ENCODE results near the gene TBRG4.

DNA sequence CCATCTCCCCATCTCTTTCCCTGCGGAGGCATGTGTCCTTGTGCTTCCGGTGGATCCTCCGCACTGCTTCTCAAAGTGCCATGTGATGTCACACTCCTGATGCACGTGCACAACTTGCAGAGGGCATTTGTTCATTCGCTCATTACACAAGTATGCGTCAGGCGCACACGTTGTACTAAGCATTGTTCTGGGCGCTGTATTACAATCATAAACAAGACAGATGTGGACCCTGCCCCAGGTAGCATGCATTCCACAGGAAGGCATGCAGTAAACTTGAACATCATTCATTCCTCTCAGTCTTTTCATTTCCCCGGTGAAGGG lies 37.1 kb upstream of the TBRG4 start:
- TF ChIP-seq, protein P1, sequence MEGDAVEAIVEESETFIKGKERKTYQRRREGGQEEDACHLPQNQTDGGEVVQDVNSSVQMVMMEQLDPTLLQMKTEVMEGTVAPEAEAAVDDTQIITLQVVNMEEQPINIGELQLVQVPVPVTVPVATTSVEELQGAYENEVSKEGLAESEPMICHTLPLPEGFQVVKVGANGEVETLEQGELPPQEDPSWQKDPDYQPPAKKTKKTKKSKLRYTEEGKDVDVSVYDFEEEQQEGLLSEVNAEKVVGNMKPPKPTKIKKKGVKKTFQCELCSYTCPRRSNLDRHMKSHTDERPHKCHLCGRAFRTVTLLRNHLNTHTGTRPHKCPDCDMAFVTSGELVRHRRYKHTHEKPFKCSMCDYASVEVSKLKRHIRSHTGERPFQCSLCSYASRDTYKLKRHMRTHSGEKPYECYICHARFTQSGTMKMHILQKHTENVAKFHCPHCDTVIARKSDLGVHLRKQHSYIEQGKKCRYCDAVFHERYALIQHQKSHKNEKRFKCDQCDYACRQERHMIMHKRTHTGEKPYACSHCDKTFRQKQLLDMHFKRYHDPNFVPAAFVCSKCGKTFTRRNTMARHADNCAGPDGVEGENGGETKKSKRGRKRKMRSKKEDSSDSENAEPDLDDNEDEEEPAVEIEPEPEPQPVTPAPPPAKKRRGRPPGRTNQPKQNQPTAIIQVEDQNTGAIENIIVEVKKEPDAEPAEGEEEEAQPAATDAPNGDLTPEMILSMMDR (IDR thresholded peaks at IDR 0.05): no peak
- TF ChIP-seq POLR2A (IDR thresholded peaks at IDR 0.05): no peak

Measured in vagina (tissue), 2 donors.